GM13977 (cell line): ENCODE measurements around the gene PLCB1.
"Not testable (repeated sequence)": the region's sequence is repeated elsewhere in the genome, so short reads cannot be mapped to it uniquely, and the experiment has no call there.

Source experiments
- DNase-seq: peaks from one replicate; pipeline ENCODE4 v3.0.0; 2012; ENCODE audit warnings: low spot score
- in situ Hi-C: fragments of 300-500 bp; cut with MboI; formaldehyde crosslinking; loops from one replicate; pipeline ENCODE4 v1.12.0; 2022; ENCODE audit warnings: low sequenced_read_pairs, low pct_unique_long_range_greater_than_20kb, mixed read lengths, inconsistent platforms; ENCODE audit not compliant: unreplicated experiment
- TF ChIP-seq, protein P1 (sequence below): IDR thresholded peaks from 2 replicates; pipeline ENCODE4 v1.5.1; 2012; ENCODE audit warnings: mild to moderate bottlenecking, control low read depth; ENCODE audit not compliant: insufficient read depth; ENCODE audit errors: extremely low read depth, missing control alignments

Gene PLCB1

DNA sequence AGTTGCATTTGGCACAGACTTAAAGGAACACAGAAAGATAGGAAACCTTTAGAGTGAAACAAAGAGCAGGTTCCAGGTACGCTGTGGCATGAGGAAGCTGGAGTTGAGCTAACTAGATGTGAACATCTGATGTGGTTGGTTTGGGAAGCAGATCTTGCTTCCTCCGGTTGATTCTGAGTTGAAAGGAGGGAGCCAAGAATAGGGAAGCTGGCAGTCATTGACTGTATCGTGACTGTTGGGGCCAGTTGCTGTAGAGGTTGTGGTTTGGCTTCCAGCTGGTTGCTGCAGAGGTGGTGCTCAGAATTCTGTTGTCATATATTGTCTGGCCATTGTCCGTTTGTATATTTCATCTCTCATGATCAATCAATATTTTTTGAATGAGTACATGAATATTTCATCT, 325.9 kb downstream of the PLCB1 start:
- in situ Hi-C loops = no loop called here
- TF ChIP-seq, protein P1, sequence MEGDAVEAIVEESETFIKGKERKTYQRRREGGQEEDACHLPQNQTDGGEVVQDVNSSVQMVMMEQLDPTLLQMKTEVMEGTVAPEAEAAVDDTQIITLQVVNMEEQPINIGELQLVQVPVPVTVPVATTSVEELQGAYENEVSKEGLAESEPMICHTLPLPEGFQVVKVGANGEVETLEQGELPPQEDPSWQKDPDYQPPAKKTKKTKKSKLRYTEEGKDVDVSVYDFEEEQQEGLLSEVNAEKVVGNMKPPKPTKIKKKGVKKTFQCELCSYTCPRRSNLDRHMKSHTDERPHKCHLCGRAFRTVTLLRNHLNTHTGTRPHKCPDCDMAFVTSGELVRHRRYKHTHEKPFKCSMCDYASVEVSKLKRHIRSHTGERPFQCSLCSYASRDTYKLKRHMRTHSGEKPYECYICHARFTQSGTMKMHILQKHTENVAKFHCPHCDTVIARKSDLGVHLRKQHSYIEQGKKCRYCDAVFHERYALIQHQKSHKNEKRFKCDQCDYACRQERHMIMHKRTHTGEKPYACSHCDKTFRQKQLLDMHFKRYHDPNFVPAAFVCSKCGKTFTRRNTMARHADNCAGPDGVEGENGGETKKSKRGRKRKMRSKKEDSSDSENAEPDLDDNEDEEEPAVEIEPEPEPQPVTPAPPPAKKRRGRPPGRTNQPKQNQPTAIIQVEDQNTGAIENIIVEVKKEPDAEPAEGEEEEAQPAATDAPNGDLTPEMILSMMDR = no peak
- DNase-seq = no peak

DNA sequence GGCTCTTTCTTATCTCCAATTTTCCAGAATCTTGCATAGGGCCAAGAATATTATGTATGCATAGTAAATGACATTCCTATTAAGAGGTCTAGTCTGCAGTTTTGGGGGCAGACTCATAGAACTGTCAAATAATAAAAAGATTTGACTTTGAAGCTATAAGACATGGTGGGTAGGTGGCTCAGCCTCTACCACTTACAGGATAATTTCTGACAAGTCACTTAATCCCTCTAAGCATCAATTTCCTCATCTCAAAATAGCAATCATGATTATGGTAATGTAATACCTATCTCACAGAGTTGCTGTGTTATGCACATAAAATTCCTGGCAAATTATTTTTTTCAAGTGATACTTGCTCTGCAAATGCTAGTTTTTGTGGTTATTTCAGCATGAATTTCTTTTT, 329.1 kb downstream of the PLCB1 start:
- DNase-seq = no peak
- in situ Hi-C loops = no loop called here
- TF ChIP-seq, protein P1 = no peak

DNA sequence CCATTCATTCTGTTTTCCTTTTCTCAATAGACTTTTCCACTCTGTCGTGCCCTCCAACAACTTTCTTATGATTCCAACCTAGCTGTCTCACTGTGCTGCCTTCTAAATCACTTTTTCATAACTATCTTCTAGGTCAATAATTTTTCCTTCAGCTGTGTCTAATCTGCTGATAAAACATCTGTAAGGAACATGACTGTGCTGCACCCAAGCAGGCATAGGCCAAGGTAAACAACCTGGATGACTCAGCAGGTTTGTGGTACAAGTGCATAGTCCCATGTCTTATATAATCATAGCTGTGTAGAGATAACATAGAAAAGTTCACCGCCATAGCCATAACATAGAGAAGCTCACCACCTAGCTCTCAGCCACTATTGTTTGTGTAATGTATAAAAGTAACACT, 332.3 kb downstream of the PLCB1 start:
- in situ Hi-C loops = no loop called here
- DNase-seq = no peak

DNA sequence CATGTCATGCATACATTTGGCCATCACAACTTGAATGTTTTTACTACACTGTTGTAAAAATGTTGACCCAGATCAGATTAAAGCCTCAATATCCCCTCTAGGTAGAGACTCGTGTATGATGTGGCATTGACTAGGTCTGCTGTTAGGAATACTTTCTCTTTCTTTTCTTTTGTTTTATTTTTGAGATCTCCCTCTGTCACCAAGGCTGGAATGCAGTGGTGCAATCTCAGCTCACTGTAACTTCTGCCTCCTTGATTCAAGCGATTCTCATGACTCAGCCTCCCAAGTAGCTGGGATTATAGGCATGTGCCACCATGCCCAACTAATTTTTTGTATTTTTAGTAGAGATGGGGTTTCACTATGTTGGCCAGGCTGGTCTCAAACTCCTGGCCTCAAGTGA, 334.7 kb downstream of the PLCB1 start:
- DNase-seq, in situ Hi-C loops: not testable (repeated sequence)

More for the DNA sequence above, 332.3 kb downstream of the PLCB1 start:
- TF ChIP-seq, protein P1 = no peak

DNA sequence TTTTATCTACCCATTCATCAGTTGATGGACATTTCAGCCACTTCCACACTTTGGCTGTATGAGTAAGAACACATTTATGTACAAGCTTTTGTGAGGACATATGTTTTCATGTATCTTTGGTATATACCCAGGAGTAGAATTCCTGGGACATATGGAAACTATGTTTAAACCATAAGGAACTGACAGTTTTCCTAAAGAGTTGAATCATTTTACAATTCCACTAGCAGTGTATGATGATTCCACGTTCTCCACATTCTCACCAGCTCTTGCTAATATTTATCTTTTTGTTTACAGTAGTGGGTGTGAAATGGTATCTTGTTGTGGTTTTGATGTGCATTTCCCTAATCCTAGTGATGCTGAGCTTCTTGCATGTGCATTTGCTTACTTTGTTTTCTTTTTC, 338.1 kb downstream of the PLCB1 start:
- in situ Hi-C loops = no loop called here
- TF ChIP-seq, protein P1 = no peak
- DNase-seq = no peak

DNA sequence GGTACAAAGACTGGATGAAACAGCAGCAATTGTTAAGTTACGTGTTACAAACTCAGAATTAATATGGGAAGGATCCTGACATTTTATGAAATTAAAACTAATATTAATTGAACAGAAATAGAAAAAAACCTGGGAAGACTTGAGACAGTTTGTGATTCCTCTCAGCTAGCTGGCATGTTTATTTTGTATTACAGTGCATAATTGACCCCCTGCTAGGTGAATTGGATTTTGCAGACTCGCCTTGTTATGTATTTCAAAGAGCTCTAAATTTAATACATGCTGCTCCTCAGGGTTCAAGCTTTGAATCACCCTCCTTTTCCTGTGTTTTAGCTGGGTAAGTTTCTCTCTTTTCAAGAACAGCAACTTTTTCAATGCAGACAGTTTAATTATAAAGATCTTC, 339.4 kb downstream of the PLCB1 start:
- DNase-seq = no peak
- TF ChIP-seq, protein P1 = no peak
- in situ Hi-C loops = no loop called here

DNA sequence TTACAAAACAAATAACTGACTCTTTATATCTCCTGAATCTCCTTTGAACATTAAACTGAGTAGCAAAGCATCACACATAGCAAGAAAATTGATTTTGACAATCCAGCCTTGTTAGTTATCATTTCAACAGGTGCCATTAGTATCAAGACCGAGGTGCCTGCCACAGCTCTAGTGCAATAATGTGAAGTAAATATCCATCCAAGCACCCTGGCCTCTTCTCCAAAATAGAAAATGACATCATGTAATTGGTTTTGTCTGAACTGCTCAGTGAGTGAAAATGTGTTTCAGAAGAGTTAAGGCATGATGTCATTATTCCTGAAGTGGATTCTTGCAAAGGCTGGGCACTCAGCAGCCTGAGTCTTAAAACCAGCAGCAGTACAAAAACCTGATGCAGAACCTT, 341.4 kb downstream of the PLCB1 start:
- DNase-seq = no peak
- TF ChIP-seq, protein P1 = no peak
- in situ Hi-C loops = no loop called here
